Glutamatergic neuron (in vitro differentiated cells): ENCODE results near the gene EFNA4. TPM values are rescaled to one million over a fixed set of nuclear protein-coding genes. Genes with fewer than 3 reads are reported as not detected.

Experiments used
- DNase-seq: peaks from one replicate; pipeline ENCODE4 v3.0.0; 2022
- H3K27ac Mint-ChIP-seq: one replicate; pipeline ENCODE4 v1.8.0; 2020; ENCODE audit warnings: mild to moderate bottlenecking, mixed read lengths, inconsistent platforms; ENCODE audit not compliant: unreplicated experiment
- H3K27me3 Mint-ChIP-seq: one replicate; pipeline ENCODE4 v1.8.0; 2020; ENCODE audit warnings: mild to moderate bottlenecking, moderate library complexity, mixed read lengths, inconsistent platforms; ENCODE audit not compliant: unreplicated experiment
- H3K36me3 Mint-ChIP-seq: one replicate; pipeline ENCODE4 v1.8.0; 2020; ENCODE audit warnings: mild to moderate bottlenecking, mixed read lengths, inconsistent platforms; ENCODE audit not compliant: unreplicated experiment
- H3K4me1 Mint-ChIP-seq: one replicate; pipeline ENCODE4 v1.8.0; 2020; ENCODE audit warnings: mild to moderate bottlenecking, low read depth, mixed read lengths, inconsistent platforms; ENCODE audit not compliant: unreplicated experiment
- H3K4me3 Mint-ChIP-seq: one replicate; pipeline ENCODE4 v1.8.0; 2020; ENCODE audit warnings: mild to moderate bottlenecking, mixed read lengths, inconsistent platforms; ENCODE audit not compliant: unreplicated experiment
- H3K9me3 Mint-ChIP-seq: one replicate; pipeline ENCODE4 v1.8.0; 2020; ENCODE audit warnings: mild to moderate bottlenecking, moderate library complexity, mixed read lengths, inconsistent platforms; ENCODE audit not compliant: unreplicated experiment
- CTCF ChIP-seq: fragments of 200-600 bp; sonication (generic); IDR thresholded peaks from one replicate; pipeline ENCODE4 v1.5.0; 2021; ENCODE audit not compliant: partially characterized antibody, unreplicated experiment
- total RNA-seq: library from RNA; stranded (reverse); fragmentation: NEBNext Ultra II Directional; extraction: Animal tissue kit (Norgen Biotek cat#: 25700); gene quantifications from one replicate; pipeline ENCODE4 v1.2.1, GENCODE V29; 2021; ENCODE audit not compliant: unreplicated experiment

The EFNA4 gene
- total RNA-seq, 1 donor from 2014 or later, result 2.9 TPM

GRCh38 chr1:155086128-155086741 lies 22.7 kb downstream of the EFNA4 start:
- H3K9me3 Mint-ChIP-seq, result peaks cover 8% of the 10 kb centered on the region
- peaks cover 21% of the 10 kb centered on the region for H3K27me3 Mint-ChIP-seq
- TF ChIP-seq CTCF, result peak; percentile 100
- H3K27ac Mint-ChIP-seq, result no peak overlapping the region
- H3K4me3 Mint-ChIP-seq, result no peak overlapping the region
- peaks cover 16% of the 10 kb centered on the region for H3K4me1 Mint-ChIP-seq
- peak; percentile 85 for DNase-seq
- no peaks in the 10 kb centered on the region for H3K36me3 Mint-ChIP-seq

- H3K27me3 Mint-ChIP-seq, result peaks cover 16% of the 10 kb centered on the region
- H3K27ac Mint-ChIP-seq, result no peak overlapping the region
- H3K9me3 Mint-ChIP-seq, result peaks cover 5% of the 10 kb centered on the region
- TF ChIP-seq CTCF, result no peak
- no peak overlapping the region for H3K4me3 Mint-ChIP-seq
- H3K36me3 Mint-ChIP-seq, result no peaks in the 10 kb centered on the region
- peaks cover 12% of the 10 kb centered on the region for H3K4me1 Mint-ChIP-seq
- DNase-seq, result no peak
These were observed 23.5 kb downstream of the EFNA4 start for GRCh38 chr1:155086856-155087535.

GRCh38 chr1:155091071-155092051 lies 27.8 kb downstream of the EFNA4 start:
- peaks cover 8% of the 10 kb centered on the region for H3K27me3 Mint-ChIP-seq
- peak; percentile 99 for TF ChIP-seq CTCF
- H3K27ac Mint-ChIP-seq, result no peak overlapping the region
- DNase-seq, result peak; percentile 92
- peaks cover 14% of the 10 kb centered on the region for H3K4me1 Mint-ChIP-seq
- peaks cover 9% of the 10 kb centered on the region for H3K9me3 Mint-ChIP-seq
- no peaks in the 10 kb centered on the region for H3K36me3 Mint-ChIP-seq
- peak overlapping the region; percentile 61 for H3K4me3 Mint-ChIP-seq

- Mint-ChIP-seq H3K36me3 (no peaks in the 10 kb centered on the region), H3K4me1 (peaks cover 14% of the 10 kb centered on the region), H3K27ac (no peak overlapping the region), H3K9me3 (peaks cover 9% of the 10 kb centered on the region), H3K27me3 (peaks cover 8% of the 10 kb centered on the region), H3K4me3 (no peak overlapping the region)
- no peak for TF ChIP-seq CTCF
- no peak for DNase-seq
These were observed 28.6 kb downstream of the EFNA4 start for GRCh38 chr1:155092131-155092530.
